HepG2 (cell line): Measurements from ENCODE around the gene AFF1. TPM values are rescaled to one million over a fixed set of nuclear protein-coding genes. Genes with fewer than 3 reads are reported as not detected.

Experiments
- ATAC-seq: fragments of 200-7000 bp; cut with Tn5 transposase; 3 replicates; pipeline ENCODE4 v1.9.1; 2020; ENCODE audit warnings: mild to moderate bottlenecking, moderate library complexity
- BruUV-seq: library from RNA; stranded (reverse); fragments of 400-500 nt; replicated peaks from 2 replicates; lab custom pipeline; 2021; lab: Mats Ljungman, UMichigan
- CTCF ChIA-PET: fragments of 300-600 bp; formaldehyde crosslinking; extraction: SDS; loops from one replicate; lab custom pipeline; 2021; ENCODE audit warnings: low total read pairs, inconsistent platforms, low intra/inter-chr PET ratio; lab: Yijun Ruan, JAX
- POLR2A ChIA-PET: fragments of 350-600 bp; sonication (Branson Sonifier 250); formaldehyde crosslinking; loops from one replicate; lab custom pipeline; 2020; ENCODE audit warnings: antibody characterized with exemption, inconsistent platforms; lab: Yijun Ruan, JAX
- DNase-seq: peaks from one replicate; pipeline ENCODE4 v3.0.0-alpha.2; 2015; ENCODE audit warnings: low spot score
- FAIRE-seq: peaks from 3 replicates; lab custom pipeline; 2011; peaks lifted over from hg19 to GRCh38; lab: Jason Lieb, UNC
- H2AFZ ChIP-seq: one replicate; pipeline ENCODE4 v1.6.1; 2011; ENCODE audit warnings: low read length, inconsistent platforms
- H3K27ac ChIP-seq: fragments of 300-600 bp; 3 replicates; pipeline ENCODE4 v1.8.0; 2011; ENCODE audit warnings: mixed run types, mild to moderate bottlenecking, mixed read lengths, low read length, inconsistent platforms; ENCODE audit not compliant: insufficient read depth; ENCODE audit errors: extremely low read length
- H3K27me3 ChIP-seq, 2 experiments: fragments of 200-600 bp in 1 of 2; 2 replicates in 1 of 2; 3 replicates in 1 of 2; pipeline versions ENCODE4 v1.6.0 to v1.8.0; 2011; ENCODE audit warnings: low read length in 2 of 2, mild to moderate bottlenecking in 2 of 2, moderate library complexity in 2 of 2, inconsistent platforms in 1 of 2; ENCODE audit not compliant: insufficient read depth in 2 of 2, control insufficient read depth in 1 of 2
- H3K36me3 ChIP-seq, 2 experiments: fragments of 200-600 bp in 1 of 2; replicated peaks in 1 of 2; 2 replicates in 1 of 2; 3 replicates in 1 of 2; pipeline versions ENCODE4 v1.5.1 to v1.8.0; 2011; ENCODE audit warnings: low read length in 2 of 2, inconsistent platforms in 1 of 2; ENCODE audit not compliant: insufficient read depth in 2 of 2, control insufficient read depth in 1 of 2
- H3K4me1 ChIP-seq: 2 replicates; pipeline ENCODE4 v1.5.1; 2012; ENCODE audit warnings: low read length, inconsistent platforms; ENCODE audit not compliant: insufficient read depth
- H3K4me2 ChIP-seq: 2 replicates; pipeline ENCODE4 v1.6.0; 2011; ENCODE audit warnings: low read depth, low read length, inconsistent platforms
- H3K4me3 ChIP-seq, 3 experiments: fragments of 200-600 bp in 1 of 3; sonication (generic), shearing (Covaris generic) in 1 of 3; replicated peaks in 1 of 3; 2 replicates each; pipeline ENCODE4 v1.5.1; 2011 to 2016; ENCODE audit warnings: low read length in 3 of 3, inconsistent platforms in 2 of 3, low read depth in 2 of 3, mild to moderate bottlenecking in 2 of 3, control low read depth in 1 of 3, mixed read lengths in 1 of 3; ENCODE audit not compliant: insufficient read depth in 1 of 3
- H3K79me2 ChIP-seq: one replicate; pipeline ENCODE4 v1.6.1; 2011; ENCODE audit warnings: low read length, inconsistent platforms; ENCODE audit not compliant: insufficient read depth
- H3K9ac ChIP-seq: 2 replicates; pipeline ENCODE4 v1.6.0; 2011; ENCODE audit warnings: mild to moderate bottlenecking, low read depth, low read length, inconsistent platforms; ENCODE audit not compliant: insufficient read depth
- H3K9me3 ChIP-seq: 2 replicates; pipeline ENCODE4 v1.5.1; 2012; ENCODE audit warnings: mild to moderate bottlenecking, low read length
- H4K20me1 ChIP-seq: 2 replicates; pipeline ENCODE4 v1.6.0; 2011; ENCODE audit warnings: inconsistent platforms, mild to moderate bottlenecking, low read length, moderate library complexity; ENCODE audit not compliant: insufficient read depth
- ATF1 ChIP-seq: IDR thresholded peaks from 2 replicates; pipeline ENCODE4 v1.6.1; 2016; ENCODE audit warnings: mild to moderate bottlenecking, control low read depth
- EHMT2 ChIP-seq: fragments of 200-600 bp; sonication (generic); IDR thresholded peaks from 2 replicates; pipeline ENCODE4 v1.7.0; 2017; ENCODE audit warnings: antibody characterized with exemption, low read depth, low read length, borderline replicate concordance
- GABPA ChIP-seq, 2 experiments: IDR thresholded peaks; 2 replicates each; pipeline ENCODE4 v1.6.1; 2011 to 2016; ENCODE audit warnings: low read depth in 2 of 2, low read length in 1 of 2, missing biosample characterization in 1 of 2, missing genetic modification characterization in 1 of 2
- GRHL1 ChIP-seq: sonication (generic); formaldehyde crosslinking; conservative IDR thresholded peaks from 2 replicates; pipeline ENCODE4 v1.8.0; 2022; ENCODE audit warnings: missing genetic modification reagents
- MIER3 ChIP-seq: IDR thresholded peaks from 2 replicates; pipeline ENCODE4 v1.6.1; 2016; ENCODE audit warnings: missing compliant biosample characterization, borderline replicate concordance
- NCOA5 ChIP-seq: sonication (generic); formaldehyde crosslinking; IDR thresholded peaks from 2 replicates; pipeline ENCODE4 v1.4.0; 2020; ENCODE audit warnings: missing genetic modification reagents
- STAG1 ChIP-seq: sonication (generic); formaldehyde crosslinking; IDR thresholded peaks from 2 replicates; pipeline ENCODE4 v1.4.0; 2020; ENCODE audit warnings: missing genetic modification reagents
- STAT6 ChIP-seq: sonication (generic); formaldehyde crosslinking; IDR thresholded peaks from 2 replicates; pipeline ENCODE4 v1.4.0; 2020; ENCODE audit warnings: missing genetic modification reagents, mild to moderate bottlenecking, borderline replicate concordance
- ZFAT ChIP-seq: sonication (generic); formaldehyde crosslinking; conservative IDR thresholded peaks from 2 replicates; pipeline ENCODE4 v1.8.1; 2023; ENCODE audit warnings: missing genetic modification reagents, inconsistent platforms
- WGBS: methylation state at CpG from one replicate; pipeline ENCODE4 v1.1.6; 2017; ENCODE audit warnings: low lambda C conversion rate; 5-methylcytosine and 5-hydroxymethylcytosine counted together
- in situ Hi-C: cut with HindIII; loops from 2 replicates; pipeline ENCODE4 v1.10.0; 2017; ENCODE audit warnings: low pct_unique_long_range_greater_than_20kb; ENCODE audit not compliant: extremely low pct_ligation_motif_present
- intact Hi-C: fragments of 100-400 bp; cut with micrococcal nuclease; formaldehyde crosslinking; loops from one replicate; pipeline ENCODE4 v1.10.0; 2022; ENCODE audit not compliant: unreplicated experiment
- polyA plus RNA-seq, 8 experiments: library from polyadenylated mRNA; depleted of rRNA in 3 of 8; stranded (reverse) in 7 of 8; unstranded in 1 of 8; fragments of >200 nt; fragmentation: Illumina TruSeq in 4 of 8; extraction: Trizol in 4 of 8; gene quantifications; 2 replicates each; pipeline versions ENCODE4 v1.2.1 to v1.2.3, GENCODE V29; 2011 to 2016; ENCODE audit warnings: low read depth in 4 of 8, missing spikeins in 1 of 8, mixed read lengths in 1 of 8; ENCODE audit not compliant: insufficient read depth in 1 of 8
- total RNA-seq, 5 experiments: library from RNA; depleted of rRNA; stranded (reverse); fragments of >200 nt; fragmentation: Illumina TruSeq; extraction: Trizol; gene quantifications; 2 replicates each; pipeline ENCODE4 v1.2.3, GENCODE V29; 2016; ENCODE audit warnings: low read depth in 1 of 5
- TF ChIP-seq, protein P1 (sequence below): sonication (generic); formaldehyde crosslinking; IDR thresholded peaks from 2 replicates; pipeline ENCODE4 v1.8.0; 2022; ENCODE audit warnings: mild to moderate bottlenecking, missing genetic modification reagents; ENCODE audit not compliant: insufficient replicate concordance
- TF ChIP-seq, protein P2 (sequence below): sonication (generic); formaldehyde crosslinking; IDR thresholded peaks from 2 replicates; pipeline ENCODE4 v1.5.1; 2020; ENCODE audit warnings: missing genetic modification reagents, mild to moderate bottlenecking, borderline replicate concordance

Gene AFF1
- total and polyA plus RNA-seq, 2 of the 13 experiments (the other 11 are each of a cell fraction or from before 2014, with no cell fraction given) = 15.5 to 15.9 TPM

DNA sequence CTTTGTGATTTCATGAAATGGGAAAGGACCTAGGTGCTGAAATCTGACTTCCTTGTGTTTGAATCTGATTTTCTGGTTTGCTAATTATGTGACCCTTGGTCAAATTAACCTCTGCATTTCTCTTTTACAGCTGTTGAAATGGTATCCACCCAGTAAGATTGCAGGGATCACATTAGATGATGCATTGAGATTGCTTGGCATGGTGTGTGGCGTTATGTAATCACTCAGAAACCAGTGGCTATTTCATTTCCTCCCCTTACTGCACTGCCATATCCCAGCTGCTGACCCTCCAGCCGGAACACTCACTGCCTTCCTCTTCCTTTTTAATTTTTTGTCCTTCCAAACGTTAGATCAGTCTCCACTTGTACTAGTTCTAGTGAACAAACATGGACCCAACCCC is 206.6 kb downstream of the AFF1 start:
- no peak for ATAC-seq

More for the DNA sequence above, 206.6 kb downstream of the AFF1 start:
- no peak overlapping the region for H3K9ac ChIP-seq
- H3K4me3 ChIP-seq = no peak overlapping the region
- H3K27me3 ChIP-seq = no peaks in the 10 kb centered on the region
- no peaks in the 10 kb centered on the region for H3K79me2 ChIP-seq
- FAIRE-seq = no peak
- WGBS = 87% methylated on average over 3 of the region's 3 CpGs
- ChIA-PET POLR2A (no interaction called here), CTCF (no interaction called here)
- no peak overlapping the region for H3K4me2 ChIP-seq
- DNase-seq = no peak
- no peak overlapping the region for H3K27ac ChIP-seq
- H3K36me3 ChIP-seq = peaks cover 3 to 32% of the 10 kb centered on the region in 2 experiments; a peak in 4 of 5 replicates
- intact Hi-C loops (no loop called here), in situ Hi-C loops (loop anchor here (25.0 kb wide), 1 partner anchor 321 kb away; no protein-coding TSS in a partner anchor)
- TF ChIP-seq NCOA5 (CRISPR knock-in tag) = no peak
- TF ChIP-seq EHMT2 = no peak
- TF ChIP-seq, protein P1, sequence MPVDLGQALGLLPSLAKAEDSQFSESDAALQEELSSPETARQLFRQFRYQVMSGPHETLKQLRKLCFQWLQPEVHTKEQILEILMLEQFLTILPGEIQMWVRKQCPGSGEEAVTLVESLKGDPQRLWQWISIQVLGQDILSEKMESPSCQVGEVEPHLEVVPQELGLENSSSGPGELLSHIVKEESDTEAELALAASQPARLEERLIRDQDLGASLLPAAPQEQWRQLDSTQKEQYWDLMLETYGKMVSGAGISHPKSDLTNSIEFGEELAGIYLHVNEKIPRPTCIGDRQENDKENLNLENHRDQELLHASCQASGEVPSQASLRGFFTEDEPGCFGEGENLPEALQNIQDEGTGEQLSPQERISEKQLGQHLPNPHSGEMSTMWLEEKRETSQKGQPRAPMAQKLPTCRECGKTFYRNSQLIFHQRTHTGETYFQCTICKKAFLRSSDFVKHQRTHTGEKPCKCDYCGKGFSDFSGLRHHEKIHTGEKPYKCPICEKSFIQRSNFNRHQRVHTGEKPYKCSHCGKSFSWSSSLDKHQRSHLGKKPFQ = no peak
- TF ChIP-seq ATF1 (CRISPR knock-in tag) = no peak
- no peak for TF ChIP-seq MIER3 (CRISPR knock-in tag)
- TF ChIP-seq GRHL1 (CRISPR knock-in tag) = no peak
- no peak for TF ChIP-seq ZFAT
- TF ChIP-seq STAG1 (CRISPR knock-in tag) = no peak
- TF ChIP-seq STAT6 (CRISPR knock-in tag) = no peak
- TF ChIP-seq GABPA (IDR thresholded peaks at IDR 0.05; ENCODE audit: low read depth, low read length) = no peak
- TF ChIP-seq GABPA (CRISPR knock-in tag; IDR thresholded peaks at IDR 0.05; ENCODE audit: low read depth) = no peak
- TF ChIP-seq, protein P2, sequence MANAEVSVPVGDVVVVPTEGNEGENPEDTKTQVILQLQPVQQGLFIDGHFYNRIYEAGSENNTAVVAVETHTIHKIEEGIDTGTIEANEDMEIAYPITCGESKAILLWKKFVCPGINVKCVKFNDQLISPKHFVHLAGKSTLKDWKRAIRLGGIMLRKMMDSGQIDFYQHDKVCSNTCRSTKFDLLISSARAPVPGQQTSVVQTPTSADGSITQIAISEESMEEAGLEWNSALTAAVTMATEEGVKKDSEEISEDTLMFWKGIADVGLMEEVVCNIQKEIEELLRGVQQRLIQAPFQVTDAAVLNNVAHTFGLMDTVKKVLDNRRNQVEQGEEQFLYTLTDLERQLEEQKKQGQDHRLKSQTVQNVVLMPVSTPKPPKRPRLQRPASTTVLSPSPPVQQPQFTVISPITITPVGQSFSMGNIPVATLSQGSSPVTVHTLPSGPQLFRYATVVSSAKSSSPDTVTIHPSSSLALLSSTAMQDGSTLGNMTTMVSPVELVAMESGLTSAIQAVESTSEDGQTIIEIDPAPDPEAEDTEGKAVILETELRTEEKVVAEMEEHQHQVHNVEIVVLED (CRISPR knock-in tag) = no peak
- H3K9me3 ChIP-seq = no peaks in the 10 kb centered on the region
- BruUV-seq = no TSS peak
- H2AFZ ChIP-seq = no peak overlapping the region
- H4K20me1 ChIP-seq = no peaks in the 10 kb centered on the region; the same call in 1 of the 2 replicates
- H3K4me1 ChIP-seq = peaks cover 14% of the 10 kb centered on the region
